OCI-LY1 (cell line): ENCODE data around the gene HUNK.

ENCODE experiments used
- EZH2 ChIP-seq: fragments of 200-600 bp; sonication (generic), shearing (Covaris generic); IDR thresholded peaks from 2 replicates; pipeline ENCODE4 v1.8.0; 2017; ENCODE audit warnings: borderline replicate concordance, mixed run types, mild to moderate bottlenecking, antibody characterized with exemption, low read length, moderate library complexity, mixed read lengths
- TF ChIP-seq, protein P1 (sequence below): fragments of 200-600 bp; sonication (generic), shearing (Covaris generic); IDR thresholded peaks from 2 replicates; pipeline ENCODE4 v1.5.1; 2017; ENCODE audit warnings: mild to moderate bottlenecking, antibody characterized with exemption, low read length, moderate library complexity, mixed read lengths

DNA sequence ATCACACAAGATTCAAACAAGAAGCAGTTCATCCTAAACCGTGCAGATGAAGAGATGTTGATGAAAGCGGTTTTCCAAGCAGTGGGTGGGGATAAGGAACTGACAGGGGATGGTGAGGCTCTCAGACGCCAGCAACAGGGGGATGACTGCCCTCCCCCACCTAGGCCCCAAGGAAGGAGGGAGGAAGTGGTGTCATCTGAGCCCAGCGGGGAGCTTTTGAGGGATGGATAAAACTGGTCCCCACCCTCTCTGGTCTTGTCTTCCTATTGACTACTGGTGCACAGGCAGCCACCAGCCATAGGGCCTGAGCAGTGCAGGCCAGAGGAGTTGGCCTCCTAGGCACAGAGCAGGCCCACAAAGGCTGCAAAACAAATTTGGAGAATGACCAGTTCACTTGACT lies 175.5 kb downstream of the HUNK start:
- TF ChIP-seq, protein P1, sequence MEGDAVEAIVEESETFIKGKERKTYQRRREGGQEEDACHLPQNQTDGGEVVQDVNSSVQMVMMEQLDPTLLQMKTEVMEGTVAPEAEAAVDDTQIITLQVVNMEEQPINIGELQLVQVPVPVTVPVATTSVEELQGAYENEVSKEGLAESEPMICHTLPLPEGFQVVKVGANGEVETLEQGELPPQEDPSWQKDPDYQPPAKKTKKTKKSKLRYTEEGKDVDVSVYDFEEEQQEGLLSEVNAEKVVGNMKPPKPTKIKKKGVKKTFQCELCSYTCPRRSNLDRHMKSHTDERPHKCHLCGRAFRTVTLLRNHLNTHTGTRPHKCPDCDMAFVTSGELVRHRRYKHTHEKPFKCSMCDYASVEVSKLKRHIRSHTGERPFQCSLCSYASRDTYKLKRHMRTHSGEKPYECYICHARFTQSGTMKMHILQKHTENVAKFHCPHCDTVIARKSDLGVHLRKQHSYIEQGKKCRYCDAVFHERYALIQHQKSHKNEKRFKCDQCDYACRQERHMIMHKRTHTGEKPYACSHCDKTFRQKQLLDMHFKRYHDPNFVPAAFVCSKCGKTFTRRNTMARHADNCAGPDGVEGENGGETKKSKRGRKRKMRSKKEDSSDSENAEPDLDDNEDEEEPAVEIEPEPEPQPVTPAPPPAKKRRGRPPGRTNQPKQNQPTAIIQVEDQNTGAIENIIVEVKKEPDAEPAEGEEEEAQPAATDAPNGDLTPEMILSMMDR = no peak
- no peak for TF ChIP-seq EZH2
